HL-60 (cell line): ENCODE measurements around the gene WNK1.

ENCODE experiments used
- DNase-seq, 2 experiments: peaks; one replicate each; pipeline ENCODE4 v3.0.0-alpha.2; 2010 to 2020; ENCODE audit warnings: low read depth in 1 of 2, low spot score in 1 of 2
- H3K27ac ChIP-seq: fragments of 250-450 bp; sonication (Bioruptor Pico); replicated peaks from 2 replicates; pipeline ENCODE4 v1.5.1; 2020; ENCODE audit warnings: mild to moderate bottlenecking, moderate library complexity
- H3K27me3 ChIP-seq: fragments of 250-450 bp; sonication (Bioruptor Pico); 2 replicates; pipeline ENCODE4 v1.5.1; 2021; ENCODE audit warnings: mild to moderate bottlenecking, moderate library complexity; ENCODE audit not compliant: insufficient read depth, poor library complexity, severe bottlenecking
- H3K4me3 ChIP-seq: replicated peaks from 2 replicates; pipeline ENCODE4 v1.5.1; 2011; ENCODE audit warnings: mild to moderate bottlenecking, control low read depth, low read length; ENCODE audit not compliant: insufficient read depth
- GABPA ChIP-seq: IDR thresholded peaks from 2 replicates; pipeline ENCODE4 v1.6.1; 2012; ENCODE audit warnings: low read depth
- POLR2AphosphoS5 ChIP-seq: IDR thresholded peaks from 2 replicates; pipeline ENCODE4 v1.6.1; 2012; ENCODE audit warnings: low read depth
- SPI1 ChIP-seq: IDR thresholded peaks from 2 replicates; pipeline ENCODE4 v1.6.1; 2012; ENCODE audit warnings: low read depth, mild to moderate bottlenecking, borderline replicate concordance
- TF ChIP-seq, protein P1 (sequence below): IDR thresholded peaks from 2 replicates; pipeline ENCODE4 v1.6.1; 2012; ENCODE audit warnings: low read depth; ENCODE audit not compliant: insufficient replicate concordance
- TF ChIP-seq, protein P2 (sequence below): IDR thresholded peaks from one replicate; pipeline ENCODE4 v1.5.1; 2011; ENCODE audit warnings: low read length, control low read depth, inconsistent platforms; ENCODE audit not compliant: insufficient read depth

The WNK1 gene

DNA sequence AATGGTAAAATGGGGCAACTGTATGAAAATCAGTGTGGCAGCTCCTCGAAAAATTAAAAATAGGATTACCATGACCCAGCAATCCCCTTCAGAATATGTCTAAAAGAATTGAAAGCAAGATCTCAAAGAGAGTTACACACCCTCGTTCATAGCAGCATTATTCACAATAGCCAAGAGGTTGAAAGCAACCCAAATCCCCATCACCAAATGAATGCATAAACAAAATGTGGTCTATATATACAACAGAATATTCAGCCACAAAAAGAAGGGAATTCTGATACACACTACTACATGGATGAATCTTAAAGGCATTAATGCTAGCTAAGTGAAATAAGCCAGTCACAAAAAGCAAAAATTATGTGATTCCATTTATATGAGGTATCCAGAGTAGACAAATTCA is 169.9 kb downstream of the WNK1 start:
- no peak for DNase-seq
- Histone ChIP-seq H3K4me3 (no peak overlapping the region), H3K27ac (no peak overlapping the region)

DNA sequence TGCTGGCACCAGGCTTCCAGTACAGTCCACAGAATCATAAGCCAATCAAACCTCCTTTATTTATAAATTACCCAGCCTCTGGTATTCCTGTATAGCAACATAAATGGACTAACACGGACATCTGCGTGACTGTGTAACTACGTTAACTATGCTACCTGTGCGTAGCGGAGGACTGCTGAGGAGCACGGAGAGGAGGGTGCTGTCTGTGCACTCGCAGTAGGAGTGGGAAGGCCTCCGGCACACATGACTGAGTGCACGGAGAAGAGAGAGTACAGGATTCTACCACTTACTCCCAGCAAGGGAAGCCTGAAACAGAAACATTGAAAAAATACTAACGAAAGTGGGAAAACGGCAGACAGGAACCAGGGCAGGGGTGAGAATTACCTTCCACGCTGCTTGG is 174.3 kb downstream of the WNK1 start:
- Histone ChIP-seq H3K4me3 (no peak overlapping the region), H3K27me3 (no peaks in the 10 kb centered on the region), H3K27ac (no peak overlapping the region)
- DNase-seq, result no peak
- TF ChIP-seq GABPA (no peak), POLR2AphosphoS5 (no peak), SPI1 (no peak)
- TF ChIP-seq, protein P1, sequence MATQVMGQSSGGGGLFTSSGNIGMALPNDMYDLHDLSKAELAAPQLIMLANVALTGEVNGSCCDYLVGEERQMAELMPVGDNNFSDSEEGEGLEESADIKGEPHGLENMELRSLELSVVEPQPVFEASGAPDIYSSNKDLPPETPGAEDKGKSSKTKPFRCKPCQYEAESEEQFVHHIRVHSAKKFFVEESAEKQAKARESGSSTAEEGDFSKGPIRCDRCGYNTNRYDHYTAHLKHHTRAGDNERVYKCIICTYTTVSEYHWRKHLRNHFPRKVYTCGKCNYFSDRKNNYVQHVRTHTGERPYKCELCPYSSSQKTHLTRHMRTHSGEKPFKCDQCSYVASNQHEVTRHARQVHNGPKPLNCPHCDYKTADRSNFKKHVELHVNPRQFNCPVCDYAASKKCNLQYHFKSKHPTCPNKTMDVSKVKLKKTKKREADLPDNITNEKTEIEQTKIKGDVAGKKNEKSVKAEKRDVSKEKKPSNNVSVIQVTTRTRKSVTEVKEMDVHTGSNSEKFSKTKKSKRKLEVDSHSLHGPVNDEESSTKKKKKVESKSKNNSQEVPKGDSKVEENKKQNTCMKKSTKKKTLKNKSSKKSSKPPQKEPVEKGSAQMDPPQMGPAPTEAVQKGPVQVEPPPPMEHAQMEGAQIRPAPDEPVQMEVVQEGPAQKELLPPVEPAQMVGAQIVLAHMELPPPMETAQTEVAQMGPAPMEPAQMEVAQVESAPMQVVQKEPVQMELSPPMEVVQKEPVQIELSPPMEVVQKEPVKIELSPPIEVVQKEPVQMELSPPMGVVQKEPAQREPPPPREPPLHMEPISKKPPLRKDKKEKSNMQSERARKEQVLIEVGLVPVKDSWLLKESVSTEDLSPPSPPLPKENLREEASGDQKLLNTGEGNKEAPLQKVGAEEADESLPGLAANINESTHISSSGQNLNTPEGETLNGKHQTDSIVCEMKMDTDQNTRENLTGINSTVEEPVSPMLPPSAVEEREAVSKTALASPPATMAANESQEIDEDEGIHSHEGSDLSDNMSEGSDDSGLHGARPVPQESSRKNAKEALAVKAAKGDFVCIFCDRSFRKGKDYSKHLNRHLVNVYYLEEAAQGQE, result no peak
- TF ChIP-seq, protein P2, sequence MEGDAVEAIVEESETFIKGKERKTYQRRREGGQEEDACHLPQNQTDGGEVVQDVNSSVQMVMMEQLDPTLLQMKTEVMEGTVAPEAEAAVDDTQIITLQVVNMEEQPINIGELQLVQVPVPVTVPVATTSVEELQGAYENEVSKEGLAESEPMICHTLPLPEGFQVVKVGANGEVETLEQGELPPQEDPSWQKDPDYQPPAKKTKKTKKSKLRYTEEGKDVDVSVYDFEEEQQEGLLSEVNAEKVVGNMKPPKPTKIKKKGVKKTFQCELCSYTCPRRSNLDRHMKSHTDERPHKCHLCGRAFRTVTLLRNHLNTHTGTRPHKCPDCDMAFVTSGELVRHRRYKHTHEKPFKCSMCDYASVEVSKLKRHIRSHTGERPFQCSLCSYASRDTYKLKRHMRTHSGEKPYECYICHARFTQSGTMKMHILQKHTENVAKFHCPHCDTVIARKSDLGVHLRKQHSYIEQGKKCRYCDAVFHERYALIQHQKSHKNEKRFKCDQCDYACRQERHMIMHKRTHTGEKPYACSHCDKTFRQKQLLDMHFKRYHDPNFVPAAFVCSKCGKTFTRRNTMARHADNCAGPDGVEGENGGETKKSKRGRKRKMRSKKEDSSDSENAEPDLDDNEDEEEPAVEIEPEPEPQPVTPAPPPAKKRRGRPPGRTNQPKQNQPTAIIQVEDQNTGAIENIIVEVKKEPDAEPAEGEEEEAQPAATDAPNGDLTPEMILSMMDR, result no peak

More for the DNA sequence above, 169.9 kb downstream of the WNK1 start:
- no peaks in the 10 kb centered on the region for H3K27me3 ChIP-seq
- TF ChIP-seq SPI1, result no peak
- TF ChIP-seq, protein P2, result no peak
- no peak for TF ChIP-seq POLR2AphosphoS5
- TF ChIP-seq, protein P1, result no peak
- no peak for TF ChIP-seq GABPA

DNA sequence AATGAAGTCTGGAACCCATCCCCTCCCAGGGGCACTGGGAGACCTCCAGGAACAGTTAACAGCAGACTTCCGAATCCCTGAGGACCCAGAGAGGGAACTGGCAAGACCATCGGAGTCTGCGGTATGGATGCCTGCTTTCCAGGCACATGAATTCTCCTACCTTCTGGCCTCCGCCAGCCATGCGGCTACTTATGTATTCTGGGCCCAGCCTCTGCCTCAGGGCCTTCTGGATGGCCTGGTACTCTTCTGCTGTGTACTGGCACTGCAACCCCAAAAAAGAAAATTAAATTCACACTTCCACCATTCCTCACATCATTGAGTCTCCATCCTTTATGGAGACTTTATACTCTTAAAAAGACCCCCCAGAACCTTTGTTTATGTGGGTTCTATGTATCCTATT is 178.7 kb downstream of the WNK1 start:
- H3K4me3 ChIP-seq, result no peak overlapping the region
- TF ChIP-seq SPI1, result no peak
- no peak for TF ChIP-seq GABPA
- TF ChIP-seq, protein P2, result no peak
- TF ChIP-seq POLR2AphosphoS5, result no peak
- TF ChIP-seq, protein P1, result no peak
- no peak overlapping the region for H3K27ac ChIP-seq
- H3K27me3 ChIP-seq, result no peaks in the 10 kb centered on the region
- DNase-seq, result no peak
